Caco-2 (cell line): ENCODE measurements around the gene OR6K2. TPM values are rescaled to one million over a fixed set of nuclear protein-coding genes. Genes with fewer than 3 reads are reported as not detected.

Experiments
- BruUV-seq: library from RNA; stranded (reverse); fragments of 400-500 nt; replicated peaks from 2 replicates; lab custom pipeline; 2021; lab: Mats Ljungman, UMichigan
- CTCF ChIA-PET: fragments of 300-600 bp; sonication (Branson Sonifier 250); formaldehyde crosslinking; loops from one replicate; lab custom pipeline; 2022; ENCODE audit warnings: antibody characterized with exemption; lab: Charles Lee
- POLR2A ChIA-PET: fragments of 300-600 bp; sonication (Branson Sonifier 250); formaldehyde crosslinking; loops from one replicate; lab custom pipeline; 2022; ENCODE audit warnings: antibody characterized with exemption; lab: Charles Lee
- DNase-seq, 2 experiments: peaks; one replicate each; pipeline versions ENCODE4 v3.0.0 to v3.0.0-alpha.2; 2020 to 2022
- H3K27me3 ChIP-seq: replicated peaks from 2 replicates; pipeline ENCODE4 v1.6.0; 2011; ENCODE audit warnings: low read length; ENCODE audit not compliant: control insufficient read depth, insufficient read depth
- H3K36me3 ChIP-seq: 2 replicates; pipeline ENCODE4 v1.5.1; 2011; ENCODE audit warnings: low read length; ENCODE audit not compliant: control insufficient read depth, insufficient read depth
- H3K4me1 ChIP-seq: fragments of 250-450 bp; sonication (Bioruptor Pico); 2 replicates; pipeline ENCODE4 v1.5.1; 2020; ENCODE audit warnings: mild to moderate bottlenecking
- H3K4me3 ChIP-seq: 2 replicates; pipeline ENCODE4 v1.5.1; 2011; ENCODE audit warnings: low read depth, mild to moderate bottlenecking, control low read depth, low read length
- H3K9me3 ChIP-seq: fragments of 250-450 bp; sonication (Bioruptor Pico); 2 replicates; pipeline ENCODE4 v1.5.1; 2020; ENCODE audit warnings: mild to moderate bottlenecking, moderate library complexity
- H3K27ac Mint-ChIP-seq: one replicate; pipeline ENCODE4 v1.8.0; 2022; ENCODE audit warnings: mixed read lengths; ENCODE audit not compliant: unreplicated experiment
- H3K27me3 Mint-ChIP-seq: one replicate; pipeline ENCODE4 v1.8.0; 2022; ENCODE audit warnings: mixed read lengths; ENCODE audit not compliant: insufficient read depth, unreplicated experiment
- H3K36me3 Mint-ChIP-seq: one replicate; pipeline ENCODE4 v1.8.0; 2022; ENCODE audit warnings: mild to moderate bottlenecking, mixed read lengths; ENCODE audit not compliant: insufficient read depth, unreplicated experiment
- H3K4me1 Mint-ChIP-seq: one replicate; pipeline ENCODE4 v1.8.0; 2022; ENCODE audit warnings: low read depth, mixed read lengths; ENCODE audit not compliant: unreplicated experiment
- H3K4me3 Mint-ChIP-seq: one replicate; pipeline ENCODE4 v1.8.0; 2022; ENCODE audit warnings: mild to moderate bottlenecking, moderate library complexity, mixed read lengths; ENCODE audit not compliant: unreplicated experiment
- H3K9me3 Mint-ChIP-seq: one replicate; pipeline ENCODE4 v1.8.0; 2022; ENCODE audit warnings: mixed read lengths; ENCODE audit not compliant: unreplicated experiment
- intact Hi-C: fragments of 100-400 bp; cut with micrococcal nuclease; formaldehyde crosslinking; loops from one replicate; pipeline ENCODE4 v1.10.0; 2022; ENCODE audit not compliant: unreplicated experiment
- total RNA-seq: library from RNA; stranded (reverse); gene quantifications from 2 replicates; pipeline ENCODE4 v1.2.3, GENCODE V29; 2022
- TF ChIP-seq, protein P1 (sequence below), 2 experiments: fragments of 200-600 bp in 1 of 2; IDR thresholded peaks; 1 replicate in 1 of 2; 2 replicates in 1 of 2; pipeline versions ENCODE4 v1.5.1 to v1.8.0; 2011 to 2022; ENCODE audit warnings: antibody characterized with exemption in 1 of 2, control low read depth in 1 of 2, inconsistent platforms in 1 of 2, low read depth in 1 of 2, low read length in 1 of 2, mild to moderate bottlenecking in 1 of 2, moderate library complexity in 1 of 2; ENCODE audit not compliant: insufficient read depth in 1 of 2, severe bottlenecking in 1 of 2, unreplicated experiment in 1 of 2

Gene OR6K2
- total RNA-seq, 1 experiment from 2014 or later, result not detected

DNA sequence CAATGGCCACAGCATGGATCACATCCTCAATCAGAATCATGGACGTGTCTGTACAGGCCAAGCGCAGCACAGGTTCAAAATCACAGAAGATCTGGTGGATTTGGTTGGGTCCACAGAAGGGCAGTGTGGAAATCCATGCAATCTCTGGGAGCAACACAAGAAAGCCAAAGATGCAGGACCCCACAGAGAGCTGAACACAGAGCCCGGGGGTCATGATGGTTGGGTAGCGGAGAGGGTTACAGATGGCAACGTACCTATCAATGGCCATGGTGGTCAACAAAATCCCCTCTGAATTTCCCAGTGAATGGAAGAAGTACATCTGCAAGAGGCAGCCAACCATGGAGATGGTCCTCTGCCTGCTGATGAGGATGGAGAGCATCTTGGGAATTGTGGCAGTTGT lies 24.0 kb upstream of the OR6K2 start:
- intact Hi-C loops, result no loop called here
- Mint-ChIP-seq H3K36me3 (no peaks in the 10 kb centered on the region), H3K4me3 (no peak overlapping the region), H3K27me3 (peaks cover 7% of the 10 kb centered on the region), H3K9me3 (no peaks in the 10 kb centered on the region), H3K4me1 (no peaks in the 10 kb centered on the region), H3K27ac (no peak overlapping the region)
- no peak for DNase-seq
- Histone ChIP-seq H3K27me3 (no peaks in the 10 kb centered on the region), H3K36me3 (no peaks in the 10 kb centered on the region), H3K4me3 (no peak overlapping the region), H3K9me3 (no peaks in the 10 kb centered on the region), H3K4me1 (no peaks in the 10 kb centered on the region)
- TF ChIP-seq, protein P1, sequence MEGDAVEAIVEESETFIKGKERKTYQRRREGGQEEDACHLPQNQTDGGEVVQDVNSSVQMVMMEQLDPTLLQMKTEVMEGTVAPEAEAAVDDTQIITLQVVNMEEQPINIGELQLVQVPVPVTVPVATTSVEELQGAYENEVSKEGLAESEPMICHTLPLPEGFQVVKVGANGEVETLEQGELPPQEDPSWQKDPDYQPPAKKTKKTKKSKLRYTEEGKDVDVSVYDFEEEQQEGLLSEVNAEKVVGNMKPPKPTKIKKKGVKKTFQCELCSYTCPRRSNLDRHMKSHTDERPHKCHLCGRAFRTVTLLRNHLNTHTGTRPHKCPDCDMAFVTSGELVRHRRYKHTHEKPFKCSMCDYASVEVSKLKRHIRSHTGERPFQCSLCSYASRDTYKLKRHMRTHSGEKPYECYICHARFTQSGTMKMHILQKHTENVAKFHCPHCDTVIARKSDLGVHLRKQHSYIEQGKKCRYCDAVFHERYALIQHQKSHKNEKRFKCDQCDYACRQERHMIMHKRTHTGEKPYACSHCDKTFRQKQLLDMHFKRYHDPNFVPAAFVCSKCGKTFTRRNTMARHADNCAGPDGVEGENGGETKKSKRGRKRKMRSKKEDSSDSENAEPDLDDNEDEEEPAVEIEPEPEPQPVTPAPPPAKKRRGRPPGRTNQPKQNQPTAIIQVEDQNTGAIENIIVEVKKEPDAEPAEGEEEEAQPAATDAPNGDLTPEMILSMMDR (IDR thresholded peaks at IDR 0.05; ENCODE audit: insufficient read depth in 1 of 2, low read depth in 1 of 2, low read length in 1 of 2, severe bottlenecking in 1 of 2, unreplicated experiment in 1 of 2), result no peak
- no TSS peak for BruUV-seq
- POLR2A ChIA-PET, result no interaction called here
- CTCF ChIA-PET, result no interaction called here

DNA sequence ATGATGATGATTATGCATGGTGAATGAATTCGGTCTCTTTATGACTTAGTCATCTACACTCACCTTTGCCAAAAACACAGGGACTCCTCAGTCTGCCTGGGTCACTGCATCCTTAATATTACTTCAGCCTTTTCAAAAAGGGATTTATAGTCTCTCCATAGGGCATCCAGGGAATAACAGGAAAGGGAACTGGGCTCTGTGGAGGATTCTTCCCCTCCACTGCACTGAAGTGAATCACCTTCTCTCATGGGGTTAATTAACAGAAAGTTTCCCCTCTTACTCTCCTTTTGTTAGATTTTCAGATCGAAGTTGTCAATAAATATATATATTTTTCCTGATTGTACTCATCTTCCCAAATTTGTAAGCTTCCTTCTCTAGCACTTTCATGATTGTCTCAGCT lies 20.2 kb upstream of the OR6K2 start, which contains the start of gene OR6K3:
Gene OR6K3 (minus strand): TSS at position 101 of the 400 bp plus-strand sequence. CDS start 2,605 bp downstream, outside the sequence.
- BruUV-seq, result no TSS peak
- Mint-ChIP-seq H3K27ac (no peak within 1 kb of the TSS), H3K9me3 (no peaks in the 10 kb centered on the region), H3K4me1 (no peaks in the 10 kb centered on the region), H3K27me3 (peaks cover 5% of the 10 kb centered on the region), H3K4me3 (no peak within 1 kb of the TSS), H3K36me3 (no peaks in the 10 kb centered on the region)
- TF ChIP-seq, protein P1 (IDR thresholded peaks at IDR 0.05; ENCODE audit: insufficient read depth in 1 of 2, low read depth in 1 of 2, low read length in 1 of 2, severe bottlenecking in 1 of 2, unreplicated experiment in 1 of 2), result no peak
- POLR2A ChIA-PET, result no interaction called here
- CTCF ChIA-PET, result no interaction called here
- no peak for DNase-seq
- Histone ChIP-seq H3K9me3 (no peaks in the 10 kb centered on the region), H3K4me3 (no peak within 1 kb of the TSS), H3K27me3 (no peaks in the 10 kb centered on the region), H3K4me1 (no peaks in the 10 kb centered on the region), H3K36me3 (no peaks in the 10 kb centered on the region)
- intact Hi-C loops, result no loop called here

DNA sequence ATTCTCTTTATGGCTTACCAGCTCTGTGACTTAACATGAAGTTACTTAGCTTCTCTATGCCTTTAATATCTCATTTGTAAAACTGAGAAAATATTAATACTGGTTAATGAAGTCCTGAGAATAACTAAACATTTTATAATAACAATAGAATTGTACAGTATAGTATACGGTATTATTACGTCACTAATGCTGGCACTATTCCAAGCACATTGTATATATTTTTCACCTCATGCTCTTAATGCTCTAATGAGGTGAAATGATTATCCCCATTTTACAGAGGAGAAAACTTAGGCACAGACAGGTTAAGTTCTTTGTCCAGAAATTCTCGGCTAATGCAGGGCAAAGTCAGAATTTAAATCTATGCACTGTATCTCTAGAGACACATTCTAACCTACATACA lies 19.2 kb upstream of the OR6K2 start:
- ChIA-PET CTCF (no interaction called here), POLR2A (no interaction called here)
- TF ChIP-seq, protein P1 (IDR thresholded peaks at IDR 0.05; ENCODE audit: insufficient read depth in 1 of 2, low read depth in 1 of 2, low read length in 1 of 2, severe bottlenecking in 1 of 2, unreplicated experiment in 1 of 2), result no peak

More for the DNA sequence above, 19.2 kb upstream of the OR6K2 start:
- DNase-seq, result no peak
- Histone ChIP-seq H3K4me1 (no peaks in the 10 kb centered on the region), H3K36me3 (no peaks in the 10 kb centered on the region), H3K9me3 (no peaks in the 10 kb centered on the region), H3K4me3 (no peak overlapping the region), H3K27me3 (no peaks in the 10 kb centered on the region)
- H3K9me3 Mint-ChIP-seq, result no peaks in the 10 kb centered on the region
- no peaks in the 10 kb centered on the region for H3K36me3 Mint-ChIP-seq
- intact Hi-C loops, result no loop called here
- no peak overlapping the region for H3K4me3 Mint-ChIP-seq
- BruUV-seq, result no TSS peak
- H3K27ac Mint-ChIP-seq, result no peak overlapping the region
- H3K27me3 Mint-ChIP-seq, result peaks cover 5% of the 10 kb centered on the region
- no peaks in the 10 kb centered on the region for H3K4me1 Mint-ChIP-seq
